Activated CD4-positive, alpha-beta T cell treated with anti-CD3 and anti-CD28 coated beads for 36 hours (primary cell): ENCODE results near the gene CAPN3. TPM values are rescaled to one million over a fixed set of nuclear protein-coding genes. Genes with fewer than 3 reads are reported as not detected.

Experiments
- ATAC-seq: fragments of 200-7000 bp; cut with Tn5 transposase; one replicate; pipeline ENCODE4 v1.10.0; 2021; ENCODE audit warnings: mild to moderate bottlenecking, moderate library complexity
- CTCF ChIA-PET: fragments of 350-600 bp; sonication (Branson Sonifier 250); formaldehyde crosslinking; loops from one replicate; lab custom pipeline; 2021; ENCODE audit warnings: antibody characterized with exemption; lab: Charles Lee
- POLR2A ChIA-PET: fragments of 350-600 bp; sonication (Branson Sonifier 250); formaldehyde crosslinking; loops from one replicate; lab custom pipeline; 2021; ENCODE audit warnings: antibody characterized with exemption, inconsistent platforms; lab: Charles Lee
- DNase-seq: peaks from one replicate; pipeline ENCODE4 v3.0.0-alpha.2; 2020
- H3K27ac Mint-ChIP-seq: one replicate; pipeline ENCODE4 v1.8.0; 2021; ENCODE audit warnings: mixed read lengths
- H3K27me3 Mint-ChIP-seq: one replicate; pipeline ENCODE4 v1.8.0; 2021; ENCODE audit warnings: mixed read lengths
- H3K36me3 Mint-ChIP-seq: one replicate; pipeline ENCODE4 v1.8.0; 2021; ENCODE audit warnings: low read depth, mixed read lengths
- H3K4me1 Mint-ChIP-seq: one replicate; pipeline ENCODE4 v1.8.0; 2021; ENCODE audit warnings: mixed read lengths
- H3K4me3 Mint-ChIP-seq: one replicate; pipeline ENCODE4 v1.8.0; 2021; ENCODE audit warnings: mild to moderate bottlenecking, moderate library complexity, mixed read lengths
- H3K9me3 Mint-ChIP-seq: one replicate; pipeline ENCODE4 v1.8.0; 2021; ENCODE audit warnings: low read depth, mixed read lengths
- intact Hi-C, 2 experiments: fragments of 100-400 bp; cut with DNase I in 1 of 2; cut with micrococcal nuclease in 1 of 2; formaldehyde crosslinking; loops; one replicate each; pipeline versions ENCODE4 v1.14.2 to v1.15.1; 2022 to 2024; cut with DNase I, micrococcal nuclease
- total RNA-seq, 2 experiments: library from RNA; stranded (reverse); gene quantifications; one replicate each; pipeline ENCODE4 v1.2.3, GENCODE V29; 2021

CAPN3 gene
- total RNA-seq, 2 experiments from 2014 or later, result 2.1 to 2.7 TPM

DNA sequence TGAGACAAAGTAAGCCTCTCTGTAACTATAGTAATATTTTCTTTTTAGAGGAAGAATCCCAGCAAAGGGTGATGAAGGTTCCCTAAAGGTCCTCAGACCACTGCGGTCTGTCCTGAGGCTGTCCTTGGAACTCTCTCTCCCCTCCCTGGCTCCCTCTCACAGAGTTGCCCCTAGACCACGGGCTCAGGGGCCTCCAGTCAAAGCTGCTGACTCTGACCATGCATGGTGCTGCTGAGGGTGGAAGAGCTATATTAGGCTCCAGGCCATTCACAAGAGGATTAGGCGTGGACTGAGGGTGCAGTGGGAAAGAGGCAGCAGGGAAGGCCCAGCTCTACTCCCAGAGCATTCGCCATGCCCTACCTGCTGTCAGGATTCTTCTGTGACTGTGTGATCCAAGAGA is 14.6 kb downstream of the CAPN3 start:
- DNase-seq (no peak), ATAC-seq (no peak)
- no peaks in the 10 kb centered on the region for H3K4me1 Mint-ChIP-seq
- no peak overlapping the region for H3K4me3 Mint-ChIP-seq
- intact Hi-C loops, result no loop called here
- CTCF ChIA-PET, result interaction anchor here (0.6 to 1.8 kb wide), 3 partner anchors 11 to 290 kb away, joined by 3 to 7 read pairs (median 3); no protein-coding TSS in a partner anchor
- POLR2A ChIA-PET, result no interaction called here
- peaks cover 3% of the 10 kb centered on the region for H3K36me3 Mint-ChIP-seq
- H3K27ac Mint-ChIP-seq, result no peak overlapping the region
- H3K9me3 Mint-ChIP-seq, result peaks cover 9% of the 10 kb centered on the region
- H3K27me3 Mint-ChIP-seq, result no peaks in the 10 kb centered on the region

DNA sequence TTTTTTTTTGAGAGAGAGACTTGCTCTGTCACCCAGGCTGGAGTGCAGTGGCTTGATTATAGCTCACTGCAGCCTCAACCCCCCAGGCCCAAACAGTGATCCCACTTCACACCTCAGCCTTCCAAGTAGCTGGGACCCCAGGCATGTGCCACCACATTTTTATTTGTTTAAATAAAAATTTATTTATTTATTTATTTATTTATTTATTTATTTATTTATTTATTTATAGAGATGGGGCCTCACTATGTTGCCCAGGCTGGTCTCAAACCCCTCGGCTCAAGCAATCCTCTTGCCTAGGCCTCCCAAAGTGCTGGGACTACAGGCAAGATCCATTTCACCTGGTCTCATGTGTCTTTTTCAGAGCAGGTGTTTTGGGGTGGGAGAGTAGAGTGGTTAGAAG is 15.5 kb downstream of the CAPN3 start:
- intact Hi-C loops, result no loop called here
- ChIA-PET CTCF (interaction anchor here (1.8 kb wide), 1 partner anchor 10 kb away, joined by 7 read pairs; no protein-coding TSS in a partner anchor), POLR2A (no interaction called here)
- ATAC-seq, result no peak
- no peaks in the 10 kb centered on the region for H3K4me1 Mint-ChIP-seq
- H3K27me3 Mint-ChIP-seq, result no peaks in the 10 kb centered on the region
- no peak overlapping the region for H3K4me3 Mint-ChIP-seq
- peaks cover 9% of the 10 kb centered on the region for H3K9me3 Mint-ChIP-seq
- peaks cover 3% of the 10 kb centered on the region for H3K36me3 Mint-ChIP-seq
- no peak for DNase-seq
- H3K27ac Mint-ChIP-seq, result no peak overlapping the region

DNA sequence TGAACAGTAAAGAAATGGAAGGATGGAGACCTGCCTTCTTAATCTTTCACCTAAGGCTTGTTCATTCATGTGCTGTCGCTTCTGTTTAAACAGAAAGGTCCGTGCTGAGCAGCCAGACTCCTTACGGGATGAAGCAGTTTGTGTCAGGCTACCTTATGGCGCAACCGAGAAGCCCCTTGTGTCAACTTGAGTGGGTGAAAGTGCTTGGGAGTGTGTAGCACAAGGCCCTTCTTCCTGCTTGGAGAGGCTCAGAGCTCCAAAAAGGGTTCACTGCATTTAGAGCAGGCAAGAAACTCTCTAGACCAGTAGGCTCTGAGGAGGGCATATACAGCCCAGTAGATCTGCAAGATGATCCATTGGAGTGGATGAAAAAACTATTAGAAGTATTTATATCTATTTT is 16.0 kb downstream of the CAPN3 start:
- no peak overlapping the region for H3K4me3 Mint-ChIP-seq
- H3K9me3 Mint-ChIP-seq, result peaks cover 9% of the 10 kb centered on the region
- ChIA-PET POLR2A (no interaction called here), CTCF (interaction anchor here (1.8 kb wide), 1 partner anchor 10 kb away, joined by 7 read pairs; no protein-coding TSS in a partner anchor)
- no peaks in the 10 kb centered on the region for H3K4me1 Mint-ChIP-seq
- DNase-seq (no peak), ATAC-seq (no peak)
- H3K27ac Mint-ChIP-seq, result no peak overlapping the region
- H3K36me3 Mint-ChIP-seq, result peaks cover 3% of the 10 kb centered on the region
- intact Hi-C loops, result no loop called here
- H3K27me3 Mint-ChIP-seq, result no peaks in the 10 kb centered on the region

DNA sequence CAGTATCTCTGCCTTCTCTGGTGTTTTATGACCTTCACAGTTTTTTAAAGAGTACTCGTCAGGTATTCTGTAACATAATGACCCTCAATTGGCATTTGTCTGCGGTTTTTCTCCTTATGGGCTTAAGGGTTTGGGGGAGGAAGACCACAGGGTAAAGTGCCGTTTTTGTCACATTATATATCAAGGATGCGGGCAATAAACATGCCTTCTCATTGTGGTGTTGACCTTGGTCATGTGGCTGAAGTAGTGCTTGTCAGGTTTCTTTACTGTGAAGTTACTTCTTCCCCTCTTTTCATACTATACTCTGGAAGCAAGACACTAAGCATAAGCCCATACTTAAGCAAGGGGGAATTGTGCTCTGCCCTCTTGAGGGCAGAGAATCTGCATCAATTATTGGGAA is 16.6 kb downstream of the CAPN3 start:
- Mint-ChIP-seq H3K27me3 (no peaks in the 10 kb centered on the region), H3K27ac (no peak overlapping the region), H3K9me3 (peaks cover 9% of the 10 kb centered on the region), H3K36me3 (peaks cover 3% of the 10 kb centered on the region), H3K4me1 (no peaks in the 10 kb centered on the region), H3K4me3 (no peak overlapping the region)
- ATAC-seq, result no peak
- ChIA-PET POLR2A (no interaction called here), CTCF (interaction anchor here (1.8 to 1.9 kb wide), 2 partner anchors 9 to 11 kb away, joined by 6 to 7 read pairs; no protein-coding TSS in a partner anchor)
- no peak for DNase-seq
- intact Hi-C loops, result no loop called here

DNA sequence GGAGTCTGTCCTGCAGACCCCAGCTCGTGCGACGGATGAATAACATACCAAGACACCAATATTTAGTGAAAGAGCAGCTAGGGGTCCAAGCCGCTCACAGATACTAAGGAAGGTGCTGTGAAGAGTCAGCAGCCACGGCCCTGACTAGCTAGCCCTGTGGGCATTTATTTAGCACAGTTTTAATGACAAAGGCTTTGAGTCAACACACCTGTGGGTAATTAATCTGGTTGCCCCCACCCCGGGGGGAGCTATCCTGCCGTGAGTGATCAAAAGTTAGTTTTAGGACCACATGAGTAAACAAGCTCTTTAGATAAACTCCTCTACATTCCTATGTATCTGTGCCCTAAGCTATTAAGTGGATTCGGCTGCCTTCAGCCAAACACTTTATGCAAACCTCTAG is 18.7 kb downstream of the CAPN3 start:
- Mint-ChIP-seq H3K4me1 (no peaks in the 10 kb centered on the region), H3K27me3 (no peaks in the 10 kb centered on the region), H3K27ac (no peak overlapping the region), H3K9me3 (peaks cover 9% of the 10 kb centered on the region), H3K36me3 (peaks cover 3% of the 10 kb centered on the region), H3K4me3 (no peak overlapping the region)
- intact Hi-C loops, result no loop called here
- ChIA-PET POLR2A (no interaction called here), CTCF (interaction anchor here (0.7 to 1.9 kb wide), 2 partner anchors 9 to 13 kb away, joined by 3 to 6 read pairs; no protein-coding TSS in a partner anchor)
- ATAC-seq (no peak), DNase-seq (no peak)

DNA sequence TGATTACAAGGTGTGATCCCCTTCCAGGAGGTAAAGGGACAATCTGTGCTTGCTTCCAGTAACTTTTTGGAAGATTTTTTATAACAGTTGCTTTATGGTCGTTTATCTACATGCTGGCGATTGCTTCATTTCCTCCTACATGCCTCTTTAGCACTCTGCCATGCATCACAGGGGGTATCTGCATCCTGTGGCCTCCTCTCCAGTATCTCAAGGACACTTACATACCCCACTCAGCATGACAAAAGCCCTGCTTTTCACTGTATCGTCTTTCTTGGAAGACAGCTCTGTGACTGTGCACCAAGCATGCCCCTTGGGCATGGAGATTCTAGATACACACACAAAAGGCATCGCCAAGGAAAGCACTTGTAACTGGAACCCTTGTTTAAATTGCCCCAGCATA is 25.3 kb downstream of the CAPN3 start:
- Mint-ChIP-seq H3K9me3 (no peaks in the 10 kb centered on the region), H3K36me3 (no peaks in the 10 kb centered on the region), H3K4me3 (no peak overlapping the region), H3K27ac (no peak overlapping the region), H3K4me1 (no peaks in the 10 kb centered on the region), H3K27me3 (no peaks in the 10 kb centered on the region)
- POLR2A ChIA-PET, result no interaction called here
- CTCF ChIA-PET, result interaction anchor here (0.5 to 1.7 kb wide), 11 partner anchors 8 to 301 kb away, joined by 3 to 7 read pairs (median 3); no protein-coding TSS in a partner anchor
- DNase-seq, result no peak
- intact Hi-C loops, result loop anchor here in 1 of 2 experiments (10.0 kb wide), 1 partner anchor 230 kb away; the partner anchor contains the start of gene PLA2G4F
- ATAC-seq, result no peak

DNA sequence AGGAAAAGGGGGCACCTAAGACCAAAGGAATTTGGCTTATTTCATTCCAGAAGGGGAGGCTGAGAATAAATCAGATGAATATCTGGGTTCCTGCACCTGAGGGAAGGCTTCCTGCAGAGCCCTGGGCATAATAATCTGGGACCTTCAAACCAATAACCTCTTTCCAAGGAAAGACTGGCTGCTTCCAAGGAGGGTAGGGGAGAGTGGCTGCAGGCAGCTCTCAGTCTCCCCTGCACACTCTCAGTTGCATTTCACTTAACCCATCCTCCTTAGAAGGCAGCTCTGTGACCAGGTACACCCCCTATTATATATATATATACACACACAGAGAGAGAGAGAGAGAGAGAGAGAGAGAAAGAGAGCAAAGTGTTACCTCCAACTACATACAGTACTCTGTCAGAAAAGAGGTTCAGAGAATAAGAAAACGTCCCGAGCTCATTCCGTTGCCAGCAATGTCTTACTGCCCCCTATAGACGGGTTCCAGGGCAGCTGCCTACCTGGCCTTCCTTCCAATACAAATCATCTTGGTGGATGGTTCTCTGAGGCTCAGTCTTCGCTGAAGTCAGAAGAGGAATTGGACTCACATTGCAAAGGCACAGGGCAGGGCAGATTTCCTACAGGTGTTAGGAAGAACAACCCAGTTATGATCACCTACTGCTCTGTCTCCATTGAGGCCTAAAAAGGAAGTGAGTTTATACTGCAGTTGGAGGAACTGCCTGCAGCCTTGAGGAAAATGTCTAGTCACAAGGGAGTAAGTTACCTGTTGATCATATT is 26.1 kb downstream of the CAPN3 start:
- ChIA-PET POLR2A (no interaction called here), CTCF (interaction anchor here (0.5 to 1.7 kb wide), 11 partner anchors 9 to 302 kb away, joined by 3 to 7 read pairs (median 4); no protein-coding TSS in a partner anchor)
- Mint-ChIP-seq H3K36me3 (no peaks in the 10 kb centered on the region), H3K4me1 (no peaks in the 10 kb centered on the region), H3K9me3 (no peaks in the 10 kb centered on the region), H3K4me3 (no peak overlapping the region), H3K27me3 (no peaks in the 10 kb centered on the region), H3K27ac (no peak overlapping the region)
- ATAC-seq (peak; percentile 75), DNase-seq (peak; percentile 62)
- intact Hi-C loops, result loop anchor here in 1 of 2 experiments (10.0 kb wide), 1 partner anchor 231 kb away; the partner anchor contains the start of gene PLA2G4F

DNA sequence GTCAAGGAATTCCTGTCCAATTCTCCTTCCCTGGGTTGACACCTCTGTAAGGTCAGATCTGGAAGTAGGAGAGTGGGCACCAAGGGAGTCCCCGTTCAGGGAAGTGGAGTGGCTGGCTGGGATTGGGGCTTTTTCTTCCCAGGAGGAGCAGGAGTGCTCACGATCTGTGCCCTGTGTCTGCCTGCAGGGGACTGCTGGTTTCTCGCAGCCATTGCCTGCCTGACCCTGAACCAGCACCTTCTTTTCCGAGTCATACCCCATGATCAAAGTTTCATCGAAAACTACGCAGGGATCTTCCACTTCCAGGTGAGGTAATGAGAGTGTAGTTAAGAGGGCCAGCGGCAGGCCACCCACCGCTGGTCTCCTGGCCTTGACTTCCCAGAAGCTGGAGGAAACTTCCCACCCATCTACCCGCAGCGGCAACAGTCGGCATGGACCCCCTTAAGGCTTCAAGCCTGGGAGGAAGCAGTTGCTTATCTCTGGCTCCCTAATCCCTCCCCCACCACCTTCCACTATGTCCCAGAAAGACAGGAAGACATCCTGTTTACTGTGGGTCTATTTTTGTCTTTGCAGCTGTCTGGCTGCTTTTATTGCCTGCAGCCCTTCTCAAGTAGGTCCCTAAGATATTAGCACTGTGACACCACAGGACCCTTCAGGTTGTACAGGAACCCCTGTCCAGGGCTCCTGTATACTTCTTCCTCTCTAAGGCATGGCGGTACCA is 26.8 kb downstream of the CAPN3 start:
- no peak overlapping the region for H3K4me3 Mint-ChIP-seq
- DNase-seq, result no peak
- CTCF ChIA-PET, result interaction anchor here (0.6 to 1.7 kb wide), 6 partner anchors 10 to 300 kb away, joined by 3 to 7 read pairs (median 4); no protein-coding TSS in a partner anchor
- H3K4me1 Mint-ChIP-seq, result no peaks in the 10 kb centered on the region
- no peaks in the 10 kb centered on the region for H3K9me3 Mint-ChIP-seq
- H3K27ac Mint-ChIP-seq, result no peak overlapping the region
- POLR2A ChIA-PET, result no interaction called here
- H3K27me3 Mint-ChIP-seq, result no peaks in the 10 kb centered on the region
- no peaks in the 10 kb centered on the region for H3K36me3 Mint-ChIP-seq
- no peak for ATAC-seq
- intact Hi-C loops, result loop anchor here in 1 of 2 experiments (10.0 kb wide), 1 partner anchor 231 kb away; the partner anchor contains the start of gene PLA2G4F

DNA sequence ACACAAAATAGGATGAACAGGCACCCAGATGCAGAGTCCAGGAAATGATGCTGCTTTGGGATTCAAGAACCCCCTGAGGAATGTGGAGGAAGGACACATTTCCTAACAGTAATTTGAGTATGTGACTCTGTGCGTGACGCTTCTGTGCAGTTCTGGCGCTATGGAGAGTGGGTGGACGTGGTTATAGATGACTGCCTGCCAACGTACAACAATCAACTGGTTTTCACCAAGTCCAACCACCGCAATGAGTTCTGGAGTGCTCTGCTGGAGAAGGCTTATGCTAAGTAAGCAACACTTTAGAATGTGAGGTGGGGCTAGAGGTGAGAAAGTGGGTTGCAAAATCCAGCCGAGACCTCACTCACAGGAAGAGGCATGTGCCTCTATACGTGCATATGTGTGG is 28.3 kb downstream of the CAPN3 start:
- Mint-ChIP-seq H3K9me3 (no peaks in the 10 kb centered on the region), H3K27ac (no peak overlapping the region), H3K4me3 (no peak overlapping the region), H3K27me3 (no peaks in the 10 kb centered on the region), H3K4me1 (no peaks in the 10 kb centered on the region), H3K36me3 (no peaks in the 10 kb centered on the region)
- POLR2A ChIA-PET, result no interaction called here
- no peak for ATAC-seq
- CTCF ChIA-PET, result interaction anchor here (0.9 kb wide), 1 partner anchor 23 kb away, joined by 3 read pairs; no protein-coding TSS in a partner anchor
- intact Hi-C loops, result loop anchor here in 1 of 2 experiments (10.0 kb wide), 1 partner anchor 233 kb away; the partner anchor contains the start of gene PLA2G4F
- no peak for DNase-seq

DNA sequence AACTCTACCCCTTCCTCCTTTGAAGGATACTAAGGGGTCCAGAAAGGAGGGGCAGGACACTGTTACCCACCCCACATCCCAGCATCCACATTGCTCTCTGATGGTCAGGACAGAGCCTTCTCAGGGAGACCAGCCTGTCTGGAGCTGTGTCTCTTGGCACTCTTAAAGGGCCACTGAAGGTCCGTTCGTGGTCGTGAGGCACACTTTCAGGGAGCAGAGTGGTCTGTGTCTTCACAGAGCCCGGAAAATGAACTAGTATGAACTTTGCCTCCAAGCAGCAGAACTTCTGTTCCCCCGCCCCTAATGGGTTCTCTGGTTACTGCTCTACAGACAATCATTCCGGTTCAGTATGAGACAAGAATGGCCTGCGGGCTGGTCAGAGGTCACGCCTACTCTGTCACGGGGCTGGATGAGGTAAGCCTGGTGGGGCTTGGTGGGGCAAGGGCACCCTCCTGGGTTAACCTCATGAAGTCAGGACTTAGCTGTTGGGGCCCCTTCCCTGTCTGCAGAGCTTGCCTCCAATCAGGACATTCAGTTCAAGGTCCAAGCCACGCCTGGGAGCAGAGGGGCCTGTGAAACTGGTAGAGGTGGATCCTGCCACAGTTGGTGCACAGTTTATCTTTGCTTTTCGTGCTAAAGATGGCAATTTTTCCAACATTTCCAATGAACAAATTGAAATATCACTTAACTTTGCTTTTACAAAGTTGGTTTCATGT is 33.2 kb downstream of the CAPN3 start:
- no peak overlapping the region for H3K4me3 Mint-ChIP-seq
- no peak for ATAC-seq
- H3K4me1 Mint-ChIP-seq, result no peaks in the 10 kb centered on the region
- no peaks in the 10 kb centered on the region for H3K9me3 Mint-ChIP-seq
- intact Hi-C loops, result no loop called here
- ChIA-PET CTCF (interaction anchor here (0.7 kb wide), 1 partner anchor 702 kb away, joined by 3 read pairs; no protein-coding TSS in a partner anchor), POLR2A (no interaction called here)
- no peak for DNase-seq
- H3K27me3 Mint-ChIP-seq, result no peaks in the 10 kb centered on the region
- no peaks in the 10 kb centered on the region for H3K36me3 Mint-ChIP-seq
- H3K27ac Mint-ChIP-seq, result no peak overlapping the region

DNA sequence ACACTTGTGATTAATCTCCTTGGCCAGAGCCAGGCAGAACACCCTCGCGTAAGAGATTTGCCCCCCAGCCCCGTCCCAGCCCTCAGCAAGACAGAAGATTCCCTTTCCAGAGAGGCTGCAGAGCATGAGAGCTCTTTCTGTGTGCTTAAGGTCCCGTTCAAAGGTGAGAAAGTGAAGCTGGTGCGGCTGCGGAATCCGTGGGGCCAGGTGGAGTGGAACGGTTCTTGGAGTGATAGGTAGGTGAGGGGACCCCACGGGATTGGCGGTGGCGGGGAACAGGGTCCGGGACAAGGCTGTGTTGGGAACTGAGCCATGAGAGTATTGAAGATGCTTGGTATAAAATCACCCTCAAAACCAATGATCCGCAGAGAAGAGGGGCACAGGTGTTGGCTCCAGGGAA is 34.8 kb downstream of the CAPN3 start:
- ChIA-PET POLR2A (no interaction called here), CTCF (no interaction called here)
- Mint-ChIP-seq H3K9me3 (no peaks in the 10 kb centered on the region), H3K36me3 (no peaks in the 10 kb centered on the region), H3K4me1 (no peaks in the 10 kb centered on the region), H3K27ac (no peak overlapping the region), H3K27me3 (no peaks in the 10 kb centered on the region), H3K4me3 (no peak overlapping the region)
- DNase-seq (no peak), ATAC-seq (no peak)
- intact Hi-C loops, result no loop called here
